Measurements from ENCODE around the gene MARCHF10. TPM values are rescaled to one million over a fixed set of nuclear protein-coding genes. Genes with fewer than 3 reads are reported as not detected.

Gene MARCHF10
- total RNA-seq, 2 donors from 2014 or later, result not detected

- no peaks in the 10 kb centered on the region for H3K9me3 Mint-ChIP-seq
- no peak for DNase-seq (ENCODE audit: low spot score in 2 of 2)
- no peak for ATAC-seq
- H3K36me3 Mint-ChIP-seq, result no peaks in the 10 kb centered on the region
- H3K27ac Mint-ChIP-seq, result no peak overlapping the region
These were observed 134.3 kb downstream of the MARCHF10 start for GRCh38 chr17:62673614-62674362.

- ATAC-seq (no peak), DNase-seq (ENCODE audit: low spot score in 2 of 2) (no peak)
- H3K27ac Mint-ChIP-seq, result no peak overlapping the region
- H3K36me3 Mint-ChIP-seq, result no peaks in the 10 kb centered on the region
- H3K9me3 Mint-ChIP-seq, result no peaks in the 10 kb centered on the region
These were observed 135.2 kb downstream of the MARCHF10 start for GRCh38 chr17:62672957-62673356.

- Mint-ChIP-seq H3K9me3 (no peaks in the 10 kb centered on the region), H3K36me3 (no peaks in the 10 kb centered on the region)
- no peak for DNase-seq (ENCODE audit: low spot score in 2 of 2)
These were observed 136.6 kb downstream of the MARCHF10 start for GRCh38 chr17:62671553-62671952.

GRCh38 chr17:62670202-62670821, 137.8 kb downstream of the MARCHF10 start:
- Mint-ChIP-seq H3K36me3 (no peaks in the 10 kb centered on the region), H3K27ac (no peak overlapping the region), H3K9me3 (no peaks in the 10 kb centered on the region)
- DNase-seq (ENCODE audit: low spot score in 2 of 2) (no peak), ATAC-seq (no peak)

More at GRCh38 chr17:62671553-62671952, 136.6 kb downstream of the MARCHF10 start:
- no peak overlapping the region for H3K27ac Mint-ChIP-seq
- no peak for ATAC-seq

GRCh38 chr17:62668091-62668804, 139.9 kb downstream of the MARCHF10 start:
- no peaks in the 10 kb centered on the region for H3K9me3 Mint-ChIP-seq
- DNase-seq (ENCODE audit: low spot score in 2 of 2) (no peak), ATAC-seq (no peak)
- H3K27ac Mint-ChIP-seq, result no peak overlapping the region
- no peaks in the 10 kb centered on the region for H3K36me3 Mint-ChIP-seq

GRCh38 chr17:62666801-62667591, 141.1 kb downstream of the MARCHF10 start:
- DNase-seq (ENCODE audit: low spot score in 2 of 2) (no peak), ATAC-seq (no peak)
- H3K9me3 Mint-ChIP-seq, result no peaks in the 10 kb centered on the region
- no peak overlapping the region for H3K27ac Mint-ChIP-seq
- H3K36me3 Mint-ChIP-seq, result no peaks in the 10 kb centered on the region

- Mint-ChIP-seq H3K9me3 (peaks cover 0 to 4% of the 10 kb centered on the region in 2 donors), H3K27ac (no peak overlapping the region), H3K36me3 (peaks cover 0 to 5% of the 10 kb centered on the region in 2 donors)
- DNase-seq (ENCODE audit: low spot score in 2 of 2), result no peak
- ATAC-seq, result no peak
These were observed 141.9 kb downstream of the MARCHF10 start for GRCh38 chr17:62666061-62666800.

GRCh38 chr17:62665599-62665998, 142.5 kb downstream of the MARCHF10 start:
- peaks cover 4 to 11% of the 10 kb centered on the region in 2 donors for H3K36me3 Mint-ChIP-seq
- DNase-seq (ENCODE audit: low spot score in 2 of 2) (no peak), ATAC-seq (no peak)
- H3K27ac Mint-ChIP-seq, result no peak overlapping the region
- H3K9me3 Mint-ChIP-seq, result peaks cover 4 to 10% of the 10 kb centered on the region in 2 donors

- Mint-ChIP-seq H3K27ac (no peak overlapping the region), H3K36me3 (peaks cover 5 to 14% of the 10 kb centered on the region in 2 donors), H3K9me3 (peaks cover 5 to 16% of the 10 kb centered on the region in 2 donors)
- DNase-seq (ENCODE audit: low spot score in 2 of 2) (no peak), ATAC-seq (no peak)
These were observed 143.6 kb downstream of the MARCHF10 start for GRCh38 chr17:62664336-62665120.

GRCh38 chr17:62663304-62663703, 144.8 kb downstream of the MARCHF10 start:
- no peak overlapping the region for H3K27ac Mint-ChIP-seq
- DNase-seq (ENCODE audit: low spot score in 2 of 2) (no peak), ATAC-seq (no peak)
- peaks cover 5 to 16% of the 10 kb centered on the region in 2 donors for H3K9me3 Mint-ChIP-seq
- peaks cover 5 to 14% of the 10 kb centered on the region in 2 donors for H3K36me3 Mint-ChIP-seq

- Mint-ChIP-seq H3K27ac (no peak overlapping the region), H3K36me3 (peaks cover 5 to 14% of the 10 kb centered on the region in 2 donors), H3K9me3 (peaks cover 5 to 16% of the 10 kb centered on the region in 2 donors)
- ATAC-seq (no peak), DNase-seq (ENCODE audit: low spot score in 2 of 2) (no peak)
These were observed 145.3 kb downstream of the MARCHF10 start for GRCh38 chr17:62662855-62663254.

GRCh38 chr17:62661337-62661736, 146.8 kb downstream of the MARCHF10 start:
- Mint-ChIP-seq H3K9me3 (peaks cover 5 to 16% of the 10 kb centered on the region in 2 donors), H3K27ac (no peak overlapping the region), H3K36me3 (peaks cover 5 to 14% of the 10 kb centered on the region in 2 donors)
- ATAC-seq (no peak), DNase-seq (ENCODE audit: low spot score in 2 of 2) (no peak)

- H3K27ac Mint-ChIP-seq, result no peak overlapping the region
- DNase-seq (ENCODE audit: low spot score in 2 of 2), result no peak
- ATAC-seq, result no peak
- H3K36me3 Mint-ChIP-seq, result peaks cover 5 to 14% of the 10 kb centered on the region in 2 donors
- H3K9me3 Mint-ChIP-seq, result peaks cover 5 to 16% of the 10 kb centered on the region in 2 donors
These were observed 147.4 kb downstream of the MARCHF10 start for GRCh38 chr17:62660629-62661118.

GRCh38 chr17:62658136-62658920, 149.8 kb downstream of the MARCHF10 start:
- ATAC-seq, result no peak
- no peak for DNase-seq (ENCODE audit: low spot score in 2 of 2)
- Mint-ChIP-seq H3K27ac (no peak overlapping the region), H3K36me3 (peaks cover 5 to 14% of the 10 kb centered on the region in 2 donors), H3K9me3 (peaks cover 5 to 16% of the 10 kb centered on the region in 2 donors)
